Neural cell (in vitro differentiated cells): ENCODE measurements around the gene DCAF8. TPM values are rescaled to one million over a fixed set of nuclear protein-coding genes. Genes with fewer than 3 reads are reported as not detected.

Source experiments
- H2AFZ ChIP-seq: fragments of 200-600, 300-800 bp; sonication (generic), shearing (Covaris generic); 2 replicates; pipeline ENCODE4 v1.6.0; 2014; ENCODE audit warnings: low read depth, mild to moderate bottlenecking, antibody characterized with exemption, low read length, moderate library complexity
- H3F3A ChIP-seq: fragments of 200-600 bp; shearing (Covaris generic); 2 replicates; pipeline ENCODE4 v1.6.1; 2016; ENCODE audit warnings: mild to moderate bottlenecking, moderate library complexity, mixed read lengths, antibody characterized with exemption, low read length; ENCODE audit not compliant: insufficient read depth, poor library complexity, severe bottlenecking
- H3K27ac ChIP-seq: fragments of 200-600, 300-800 bp; sonication (generic), shearing (Covaris generic); 2 replicates; pipeline ENCODE4 v1.5.1; 2014; ENCODE audit warnings: mild to moderate bottlenecking, low read length, moderate library complexity
- H3K27me3 ChIP-seq: fragments of 300-800, 200-600 bp; sonication (generic), shearing (Covaris generic); 2 replicates; pipeline ENCODE4 v1.6.0; 2014; ENCODE audit warnings: mild to moderate bottlenecking, low read depth, low read length, moderate library complexity; ENCODE audit not compliant: insufficient read depth
- H3K36me3 ChIP-seq: fragments of 300-800, 200-600 bp; sonication (generic), shearing (Covaris generic); 2 replicates; pipeline ENCODE4 v1.5.1; 2014; ENCODE audit warnings: mild to moderate bottlenecking, antibody characterized with exemption, low read length, moderate library complexity; ENCODE audit not compliant: insufficient read depth
- H3K4me2 ChIP-seq: fragments of 300-800, 200-600 bp; sonication (generic), shearing (Covaris generic); 2 replicates; pipeline ENCODE4 v1.6.0; 2014; ENCODE audit warnings: mild to moderate bottlenecking, low read length
- H3K4me3 ChIP-seq: fragments of 300-800, 200-600 bp; sonication (generic), shearing (Covaris generic); 2 replicates; pipeline ENCODE4 v1.5.1; 2014; ENCODE audit warnings: mild to moderate bottlenecking, low read length, moderate library complexity
- H3K79me2 ChIP-seq: fragments of 200-600 bp; shearing (Covaris generic); replicated peaks from 2 replicates; pipeline ENCODE4 v1.6.0; 2014; ENCODE audit warnings: mild to moderate bottlenecking, low read length, moderate library complexity; ENCODE audit not compliant: insufficient read depth
- H3K9ac ChIP-seq: fragments of 300-800, 200-600 bp; sonication (generic), shearing (Covaris generic); 2 replicates; pipeline ENCODE4 v1.6.1; 2016; ENCODE audit warnings: mild to moderate bottlenecking, low read length, mixed read lengths
- H3K9me2 ChIP-seq: fragments of 200-600 bp; shearing (Covaris generic); 2 replicates; pipeline ENCODE4 v1.6.1; 2016; ENCODE audit warnings: mild to moderate bottlenecking, low read length, mixed read lengths; ENCODE audit not compliant: insufficient read depth
- H3K9me3 ChIP-seq: fragments of 200-600, 300-800 bp; sonication (generic), shearing (Covaris generic); 2 replicates; pipeline ENCODE4 v1.6.1; 2016; ENCODE audit warnings: mild to moderate bottlenecking, mixed run types, low read length, moderate library complexity, mixed read lengths
- H4K20me1 ChIP-seq: fragments of 200-600 bp; shearing (Covaris generic); 2 replicates; pipeline ENCODE4 v1.6.1; 2016; ENCODE audit warnings: mild to moderate bottlenecking, mixed run types; ENCODE audit not compliant: insufficient read depth
- EP300 ChIP-seq: fragments of 450-650 bp; conservative IDR thresholded peaks from 2 replicates; pipeline ENCODE4 v1.6.1; 2014; ENCODE audit warnings: antibody characterized with exemption, mild to moderate bottlenecking, moderate library complexity; ENCODE audit not compliant: poor library complexity, severe bottlenecking
- EZH2 ChIP-seq: fragments of 200-600, 300-800 bp; shearing (Covaris generic), sonication (generic); IDR thresholded peaks from 2 replicates; pipeline ENCODE4 v1.6.1; 2014; ENCODE audit warnings: antibody characterized with exemption, low read length, borderline replicate concordance, mild to moderate bottlenecking; ENCODE audit not compliant: insufficient read depth, poor library complexity, severe bottlenecking
- MXI1 ChIP-seq: fragments of 450-650 bp; conservative IDR thresholded peaks from 2 replicates; pipeline ENCODE4 v1.6.1; 2014; ENCODE audit warnings: antibody characterized with exemption, mild to moderate bottlenecking; ENCODE audit not compliant: poor library complexity, severe bottlenecking
- POLR2AphosphoS5 ChIP-seq: IDR thresholded peaks from 2 replicates; pipeline ENCODE4 v1.6.1; 2012
- RAD21 ChIP-seq: fragments of 450-650 bp; conservative IDR thresholded peaks from 2 replicates; pipeline ENCODE4 v1.6.1; 2014; ENCODE audit warnings: antibody characterized with exemption, mild to moderate bottlenecking, moderate library complexity
- SMC3 ChIP-seq: fragments of 450-650 bp; conservative IDR thresholded peaks from 2 replicates; pipeline ENCODE4 v1.6.1; 2014; ENCODE audit warnings: antibody characterized with exemption, mild to moderate bottlenecking, moderate library complexity; ENCODE audit not compliant: poor library complexity
- TAF1 ChIP-seq: IDR thresholded peaks from 2 replicates; pipeline ENCODE4 v1.6.1; 2012; ENCODE audit warnings: low read depth
- polyA plus RNA-seq: library from polyadenylated mRNA; depleted of rRNA; stranded (reverse); fragments of >200 nt; gene quantifications from 2 replicates; pipeline ENCODE4 v1.2.3, GENCODE V29; 2014
- TF ChIP-seq, protein P1 (sequence below): fragments of 450-650 bp; IDR thresholded peaks from 2 replicates; pipeline ENCODE4 v1.5.1; 2014; ENCODE audit warnings: antibody characterized with exemption, mild to moderate bottlenecking, moderate library complexity; ENCODE audit not compliant: poor library complexity, severe bottlenecking
- TF ChIP-seq, protein P2 (sequence below): IDR thresholded peaks from 2 replicates; pipeline ENCODE4 v1.6.1; 2012; ENCODE audit warnings: borderline replicate concordance

Gene DCAF8
- polyA plus RNA-seq, 1 donor from 2014 or later, result 153 TPM

DNA sequence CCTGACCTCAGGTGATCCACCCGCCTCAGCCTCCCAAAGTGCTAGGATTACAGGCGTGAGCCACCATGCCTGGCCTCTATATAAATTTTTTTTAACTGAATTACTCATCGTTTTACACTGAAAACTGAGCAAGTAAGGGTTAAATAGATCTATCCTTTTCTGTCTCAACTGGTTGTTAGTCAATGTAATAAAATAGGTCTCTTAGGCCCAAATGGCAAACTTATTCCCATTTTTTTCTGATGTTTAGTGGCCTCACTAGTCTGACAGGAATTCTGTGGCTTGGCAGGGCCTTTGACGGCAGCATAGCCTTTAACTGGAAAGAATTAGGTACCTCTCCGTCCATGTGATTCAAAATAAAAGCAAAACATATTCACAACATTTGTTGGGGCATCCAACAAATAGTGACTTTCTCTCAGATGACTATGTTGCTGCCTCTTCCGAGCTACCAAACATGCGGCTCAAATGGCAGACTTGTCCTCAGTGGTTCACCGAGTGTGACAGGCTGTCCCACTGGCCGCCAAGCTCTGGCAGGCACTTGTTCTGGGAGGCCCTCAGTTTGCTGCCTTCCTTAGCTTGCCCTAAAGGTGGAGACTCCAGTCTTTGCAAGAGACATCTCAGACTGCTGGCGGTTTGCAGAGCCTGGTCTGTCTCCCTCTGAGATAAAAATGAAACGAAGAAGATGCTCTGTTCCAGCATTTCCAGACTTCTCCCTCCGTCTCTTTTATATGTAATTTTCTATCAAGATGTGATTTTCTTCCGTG is 93.6 kb downstream of the DCAF8 start:
- Histone ChIP-seq H3K79me2 (no peaks in the 10 kb centered on the region), H3K27ac (peak overlapping the region; percentile 23), H3K27me3 (no peaks in the 10 kb centered on the region), H3K36me3 (no peaks in the 10 kb centered on the region), H3K4me3 (peak overlapping the region; percentile 23), H3K9me2 (no peaks in the 10 kb centered on the region), H3K4me2 (no peak overlapping the region), H4K20me1 (no peaks in the 10 kb centered on the region), H3K9me3 (no peaks in the 10 kb centered on the region), H2AFZ (no peak overlapping the region), H3F3A (no peaks in the 10 kb centered on the region), H3K9ac (peak overlapping the region; percentile 8)
- TF ChIP-seq POLR2AphosphoS5 (no peak), RAD21 (no peak), MXI1 (no peak), EZH2 (no peak), EP300 (no peak), SMC3 (no peak), TAF1 (no peak)
- TF ChIP-seq, protein P1, sequence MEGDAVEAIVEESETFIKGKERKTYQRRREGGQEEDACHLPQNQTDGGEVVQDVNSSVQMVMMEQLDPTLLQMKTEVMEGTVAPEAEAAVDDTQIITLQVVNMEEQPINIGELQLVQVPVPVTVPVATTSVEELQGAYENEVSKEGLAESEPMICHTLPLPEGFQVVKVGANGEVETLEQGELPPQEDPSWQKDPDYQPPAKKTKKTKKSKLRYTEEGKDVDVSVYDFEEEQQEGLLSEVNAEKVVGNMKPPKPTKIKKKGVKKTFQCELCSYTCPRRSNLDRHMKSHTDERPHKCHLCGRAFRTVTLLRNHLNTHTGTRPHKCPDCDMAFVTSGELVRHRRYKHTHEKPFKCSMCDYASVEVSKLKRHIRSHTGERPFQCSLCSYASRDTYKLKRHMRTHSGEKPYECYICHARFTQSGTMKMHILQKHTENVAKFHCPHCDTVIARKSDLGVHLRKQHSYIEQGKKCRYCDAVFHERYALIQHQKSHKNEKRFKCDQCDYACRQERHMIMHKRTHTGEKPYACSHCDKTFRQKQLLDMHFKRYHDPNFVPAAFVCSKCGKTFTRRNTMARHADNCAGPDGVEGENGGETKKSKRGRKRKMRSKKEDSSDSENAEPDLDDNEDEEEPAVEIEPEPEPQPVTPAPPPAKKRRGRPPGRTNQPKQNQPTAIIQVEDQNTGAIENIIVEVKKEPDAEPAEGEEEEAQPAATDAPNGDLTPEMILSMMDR, result no peak
- TF ChIP-seq, protein P2, sequence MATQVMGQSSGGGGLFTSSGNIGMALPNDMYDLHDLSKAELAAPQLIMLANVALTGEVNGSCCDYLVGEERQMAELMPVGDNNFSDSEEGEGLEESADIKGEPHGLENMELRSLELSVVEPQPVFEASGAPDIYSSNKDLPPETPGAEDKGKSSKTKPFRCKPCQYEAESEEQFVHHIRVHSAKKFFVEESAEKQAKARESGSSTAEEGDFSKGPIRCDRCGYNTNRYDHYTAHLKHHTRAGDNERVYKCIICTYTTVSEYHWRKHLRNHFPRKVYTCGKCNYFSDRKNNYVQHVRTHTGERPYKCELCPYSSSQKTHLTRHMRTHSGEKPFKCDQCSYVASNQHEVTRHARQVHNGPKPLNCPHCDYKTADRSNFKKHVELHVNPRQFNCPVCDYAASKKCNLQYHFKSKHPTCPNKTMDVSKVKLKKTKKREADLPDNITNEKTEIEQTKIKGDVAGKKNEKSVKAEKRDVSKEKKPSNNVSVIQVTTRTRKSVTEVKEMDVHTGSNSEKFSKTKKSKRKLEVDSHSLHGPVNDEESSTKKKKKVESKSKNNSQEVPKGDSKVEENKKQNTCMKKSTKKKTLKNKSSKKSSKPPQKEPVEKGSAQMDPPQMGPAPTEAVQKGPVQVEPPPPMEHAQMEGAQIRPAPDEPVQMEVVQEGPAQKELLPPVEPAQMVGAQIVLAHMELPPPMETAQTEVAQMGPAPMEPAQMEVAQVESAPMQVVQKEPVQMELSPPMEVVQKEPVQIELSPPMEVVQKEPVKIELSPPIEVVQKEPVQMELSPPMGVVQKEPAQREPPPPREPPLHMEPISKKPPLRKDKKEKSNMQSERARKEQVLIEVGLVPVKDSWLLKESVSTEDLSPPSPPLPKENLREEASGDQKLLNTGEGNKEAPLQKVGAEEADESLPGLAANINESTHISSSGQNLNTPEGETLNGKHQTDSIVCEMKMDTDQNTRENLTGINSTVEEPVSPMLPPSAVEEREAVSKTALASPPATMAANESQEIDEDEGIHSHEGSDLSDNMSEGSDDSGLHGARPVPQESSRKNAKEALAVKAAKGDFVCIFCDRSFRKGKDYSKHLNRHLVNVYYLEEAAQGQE, result no peak

DNA sequence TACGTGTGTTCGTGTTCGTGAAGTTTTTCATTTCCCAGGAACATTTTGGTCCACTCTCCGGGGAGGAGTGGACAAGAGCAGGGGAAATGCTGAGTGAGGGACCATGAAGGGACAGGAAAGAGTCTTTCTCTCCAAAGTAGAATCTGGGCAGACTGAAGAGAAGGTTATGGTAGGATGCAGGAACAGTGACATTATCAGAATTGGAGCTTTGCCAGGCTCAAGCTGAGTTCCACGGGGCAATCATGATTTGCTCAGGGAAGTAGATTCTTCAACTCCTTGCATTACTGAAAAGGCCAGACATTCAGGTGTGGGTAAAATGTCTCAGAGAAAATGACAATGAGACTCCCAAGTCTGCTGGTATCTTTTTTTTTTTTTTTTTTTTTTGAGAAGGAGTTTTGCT is 94.3 kb downstream of the DCAF8 start:
- no peak overlapping the region for H3K9ac ChIP-seq
- H3K27me3 ChIP-seq, result no peaks in the 10 kb centered on the region
- no peak overlapping the region for H2AFZ ChIP-seq
- no peaks in the 10 kb centered on the region for H3K79me2 ChIP-seq
- no peaks in the 10 kb centered on the region for H3K9me2 ChIP-seq
- H3K9me3 ChIP-seq, result no peaks in the 10 kb centered on the region
- TF ChIP-seq POLR2AphosphoS5, result no peak
- TF ChIP-seq, protein P2, result no peak
- no peak for TF ChIP-seq EZH2
- TF ChIP-seq SMC3, result no peak
- TF ChIP-seq EP300, result no peak
- TF ChIP-seq TAF1, result no peak
- no peak for TF ChIP-seq RAD21
- TF ChIP-seq MXI1, result no peak
- TF ChIP-seq, protein P1, result no peak
- no peaks in the 10 kb centered on the region for H4K20me1 ChIP-seq
- H3F3A ChIP-seq, result no peaks in the 10 kb centered on the region
- H3K36me3 ChIP-seq, result no peaks in the 10 kb centered on the region
- no peak overlapping the region for H3K27ac ChIP-seq
- no peak overlapping the region for H3K4me2 ChIP-seq
- H3K4me3 ChIP-seq, result no peak overlapping the region
